22Rv1 (cell line): ENCODE results near the gene MT1B.

Source experiments
- ZFX ChIP-seq: fragments of 450-650 bp; IDR thresholded peaks from 2 replicates; pipeline ENCODE4 v1.6.1; 2017; ENCODE audit warnings: antibody characterized with exemption, borderline replicate concordance
- TF ChIP-seq, protein P1 (sequence below): fragments of 450-650 bp; IDR thresholded peaks from 2 replicates; pipeline ENCODE4 v1.5.1; 2017; ENCODE audit warnings: mild to moderate bottlenecking

- TF ChIP-seq, protein P1, sequence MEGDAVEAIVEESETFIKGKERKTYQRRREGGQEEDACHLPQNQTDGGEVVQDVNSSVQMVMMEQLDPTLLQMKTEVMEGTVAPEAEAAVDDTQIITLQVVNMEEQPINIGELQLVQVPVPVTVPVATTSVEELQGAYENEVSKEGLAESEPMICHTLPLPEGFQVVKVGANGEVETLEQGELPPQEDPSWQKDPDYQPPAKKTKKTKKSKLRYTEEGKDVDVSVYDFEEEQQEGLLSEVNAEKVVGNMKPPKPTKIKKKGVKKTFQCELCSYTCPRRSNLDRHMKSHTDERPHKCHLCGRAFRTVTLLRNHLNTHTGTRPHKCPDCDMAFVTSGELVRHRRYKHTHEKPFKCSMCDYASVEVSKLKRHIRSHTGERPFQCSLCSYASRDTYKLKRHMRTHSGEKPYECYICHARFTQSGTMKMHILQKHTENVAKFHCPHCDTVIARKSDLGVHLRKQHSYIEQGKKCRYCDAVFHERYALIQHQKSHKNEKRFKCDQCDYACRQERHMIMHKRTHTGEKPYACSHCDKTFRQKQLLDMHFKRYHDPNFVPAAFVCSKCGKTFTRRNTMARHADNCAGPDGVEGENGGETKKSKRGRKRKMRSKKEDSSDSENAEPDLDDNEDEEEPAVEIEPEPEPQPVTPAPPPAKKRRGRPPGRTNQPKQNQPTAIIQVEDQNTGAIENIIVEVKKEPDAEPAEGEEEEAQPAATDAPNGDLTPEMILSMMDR: no peak
- TF ChIP-seq ZFX: no peak
These were observed 914 bp downstream of the MT1B start for GRCh38 chr16:56652600-56652999.
